H1 (cell line): ENCODE results near the gene GRIA1. TPM values are rescaled to one million over a fixed set of nuclear protein-coding genes. Genes with fewer than 3 reads are reported as not detected.

ENCODE experiments used
- CTCF ChIA-PET: fragments of 300-600 bp; sonication (Branson Sonifier 250); formaldehyde crosslinking; loops from one replicate; lab custom pipeline; 2021; ENCODE audit not compliant: partially characterized antibody; lab: Charles Lee
- POLR2A ChIA-PET: fragments of 300-600 bp; sonication (Branson Sonifier 250); formaldehyde crosslinking; loops from one replicate; lab custom pipeline; 2021; ENCODE audit warnings: inconsistent platforms; ENCODE audit not compliant: partially characterized antibody; lab: Charles Lee
- DNase-seq, 2 experiments: peaks; one replicate each; pipeline versions ENCODE4 v3.0.0 to v3.0.0-alpha.2; 2010 to 2022; ENCODE audit warnings: low spot score in 2 of 2, low read depth in 1 of 2, mixed read lengths in 1 of 2
- FAIRE-seq: peaks from 2 replicates; lab custom pipeline; 2011; peaks lifted over from hg19 to GRCh38; lab: Jason Lieb, UNC
- H2AFZ ChIP-seq: 2 replicates; pipeline ENCODE4 v1.8.1; 2012; ENCODE audit warnings: low read length, inconsistent platforms
- H2AK5ac ChIP-seq: 2 replicates; pipeline ENCODE4 v1.6.1; 2013; ENCODE audit warnings: low read depth, low read length
- H2BK120ac ChIP-seq: replicated peaks from 2 replicates; pipeline ENCODE3; 2013; ENCODE audit warnings: low read depth, low read length, inconsistent platforms
- H2BK12ac ChIP-seq: 2 replicates; pipeline ENCODE4 v1.6.1; 2013; ENCODE audit warnings: low read depth, low read length
- H2BK15ac ChIP-seq: 2 replicates; pipeline ENCODE4 v1.6.1; 2013; ENCODE audit warnings: low read length
- H2BK20ac ChIP-seq: 2 replicates; pipeline ENCODE4 v1.6.1; 2013; ENCODE audit warnings: low read length
- H2BK5ac ChIP-seq: 2 replicates; pipeline ENCODE4 v1.6.1; 2013; ENCODE audit warnings: low read depth, low read length
- H3K14ac ChIP-seq: 2 replicates; pipeline ENCODE4 v1.6.1; 2013; ENCODE audit warnings: inconsistent platforms; ENCODE audit not compliant: insufficient read length
- H3K18ac ChIP-seq: 2 replicates; pipeline ENCODE4 v1.6.1; 2013; ENCODE audit warnings: low read length; ENCODE audit errors: extremely low read depth
- H3K23ac ChIP-seq: 2 replicates; pipeline ENCODE4 v1.6.1; 2013; ENCODE audit warnings: inconsistent platforms; ENCODE audit not compliant: insufficient read length
- H3K23me2 ChIP-seq: 2 replicates; pipeline ENCODE4 v1.6.1; 2013; ENCODE audit warnings: low read depth, low read length
- H3K27ac ChIP-seq: 2 replicates; pipeline ENCODE4 v1.6.1; 2011; ENCODE audit warnings: low read depth, low read length, inconsistent platforms
- H3K27me3 ChIP-seq, 4 experiments: replicated peaks in 1 of 4; 1 replicate in 1 of 4; 2 replicates in 3 of 4; pipeline versions ENCODE4 v1.6.1 to v1.8.1; 2011 to 2013; ENCODE audit warnings: low read length in 3 of 4, mild to moderate bottlenecking in 3 of 4, inconsistent platforms in 2 of 4, mixed read lengths in 2 of 4, moderate library complexity in 1 of 4; ENCODE audit not compliant: control insufficient read depth in 3 of 4, insufficient read depth in 3 of 4; ENCODE audit errors: extremely low read depth in 1 of 4
- H3K36me3 ChIP-seq, 4 experiments: 2 replicates each; pipeline versions ENCODE4 v1.6.1 to v1.8.1; 2011 to 2013; ENCODE audit warnings: mild to moderate bottlenecking in 4 of 4, low read length in 3 of 4, moderate library complexity in 2 of 4, control low read depth in 1 of 4, inconsistent platforms in 1 of 4; ENCODE audit not compliant: insufficient read depth in 4 of 4, control insufficient read depth in 2 of 4
- H3K4ac ChIP-seq: replicated peaks from 2 replicates; pipeline ENCODE3; 2013; ENCODE audit warnings: low read length, low read depth, mixed read lengths, inconsistent platforms; ENCODE audit not compliant: insufficient read length
- H3K4me1 ChIP-seq, 4 experiments: replicated peaks in 1 of 4; 1 replicate in 1 of 4; 2 replicates in 3 of 4; pipeline versions ENCODE4 v1.6.1 to v1.8.1; 2011 to 2013; ENCODE audit warnings: low read length in 3 of 4, inconsistent platforms in 2 of 4, mixed read lengths in 1 of 4; ENCODE audit not compliant: insufficient read depth in 4 of 4, control insufficient read depth in 3 of 4
- H3K4me2 ChIP-seq, 2 experiments: 2 replicates each; pipeline versions ENCODE4 v1.6.1 to v1.8.1; 2011 to 2013; ENCODE audit warnings: low read depth in 2 of 2, low read length in 2 of 2, control low read depth in 1 of 2, inconsistent platforms in 1 of 2, mild to moderate bottlenecking in 1 of 2; ENCODE audit not compliant: insufficient read depth in 1 of 2
- H3K4me3 ChIP-seq, 4 experiments: fragments of 200-600, 300-600 bp in 1 of 4; sonication (generic), shearing (Covaris generic), sonication (Bioruptor Twin) in 1 of 4; 2 replicates each; pipeline versions ENCODE4 v1.5.1 to v1.8.1; 2011 to 2016; ENCODE audit warnings: low read length in 4 of 4, low read depth in 3 of 4, control low read depth in 2 of 4, inconsistent platforms in 2 of 4, mild to moderate bottlenecking in 2 of 4, mixed read lengths in 1 of 4, moderate library complexity in 1 of 4; ENCODE audit not compliant: insufficient read depth in 2 of 4; ENCODE audit errors: extremely low read depth in 1 of 4
- H3K56ac ChIP-seq: replicated peaks from 2 replicates; pipeline ENCODE3; 2013; ENCODE audit warnings: low read depth, mild to moderate bottlenecking, mixed read lengths, low read length, inconsistent platforms; ENCODE audit not compliant: insufficient read length
- H3K79me1 ChIP-seq: 2 replicates; pipeline ENCODE4 v1.6.1; 2013; ENCODE audit warnings: low read depth, low read length, control low read depth
- H3K79me2 ChIP-seq, 2 experiments: 2 replicates each; pipeline versions ENCODE4 v1.6.1 to v1.8.1; 2012 to 2013; ENCODE audit warnings: low read length in 2 of 2, mild to moderate bottlenecking in 2 of 2, inconsistent platforms in 1 of 2; ENCODE audit not compliant: insufficient read depth in 2 of 2, control insufficient read depth in 1 of 2
- H3K9ac ChIP-seq, 4 experiments: replicated peaks in 1 of 4; 1 replicate in 1 of 4; 2 replicates in 3 of 4; pipeline versions ENCODE4 v1.6.1 to v1.8.1; 2011 to 2013; ENCODE audit warnings: low read depth in 3 of 4, low read length in 3 of 4, control low read depth in 2 of 4, mild to moderate bottlenecking in 2 of 4, moderate library complexity in 2 of 4, inconsistent platforms in 1 of 4; ENCODE audit errors: extremely low read depth in 1 of 4
- H3K9me3 ChIP-seq, 2 experiments: 2 replicates each; pipeline versions ENCODE4 v1.6.1 to v1.8.1; 2012 to 2013; ENCODE audit warnings: mild to moderate bottlenecking in 2 of 2, moderate library complexity in 2 of 2, control low read depth in 1 of 2, inconsistent platforms in 1 of 2, low read depth in 1 of 2, low read length in 1 of 2, mixed read lengths in 1 of 2; ENCODE audit not compliant: insufficient read depth in 2 of 2
- H4K20me1 ChIP-seq, 2 experiments: replicated peaks in 1 of 2; 2 replicates each; pipeline versions ENCODE3 to v1.8.1; 2011 to 2013; ENCODE audit warnings: inconsistent platforms in 2 of 2, low read length in 2 of 2, mild to moderate bottlenecking in 1 of 2; ENCODE audit not compliant: insufficient read depth in 2 of 2, control insufficient read depth in 1 of 2
- H4K5ac ChIP-seq: 2 replicates; pipeline ENCODE4 v1.6.1; 2013; ENCODE audit warnings: low read length, low read depth, mixed read lengths, inconsistent platforms; ENCODE audit not compliant: insufficient read length
- H4K8ac ChIP-seq: 2 replicates; pipeline ENCODE4 v1.8.0; 2013; ENCODE audit warnings: mild to moderate bottlenecking, moderate library complexity, low read length, inconsistent platforms; ENCODE audit not compliant: insufficient read depth; ENCODE audit errors: extremely low read depth
- H4K91ac ChIP-seq: replicated peaks from 2 replicates; pipeline ENCODE3; 2013; ENCODE audit warnings: low read length, mixed read lengths, inconsistent platforms; ENCODE audit not compliant: insufficient read length
- BACH1 ChIP-seq: IDR thresholded peaks from 2 replicates; pipeline ENCODE4 v1.6.1; 2012; ENCODE audit warnings: low read length, improper control_type of control experiment
- BCL11A ChIP-seq, 2 experiments: IDR thresholded peaks; one replicate each; pipeline ENCODE4 v1.6.1; 2011; ENCODE audit warnings: low read depth in 2 of 2, low read length in 2 of 2, mild to moderate bottlenecking in 2 of 2
- CBX8 ChIP-seq: fragments of 300-800, 300-1000 bp; sonication (generic); IDR thresholded peaks from 2 replicates; pipeline ENCODE4 v1.7.1; 2016; ENCODE audit warnings: low read depth, low read length, borderline replicate concordance
- JUN ChIP-seq: IDR thresholded peaks from 2 replicates; pipeline ENCODE4 v1.6.1; 2011; ENCODE audit warnings: low read depth, mild to moderate bottlenecking, improper control_type of control experiment, low read length
- MAFK ChIP-seq: IDR thresholded peaks from 2 replicates; pipeline ENCODE4 v1.6.1; 2012; ENCODE audit warnings: low read depth, mild to moderate bottlenecking, improper control_type of control experiment, low read length
- PHF8 ChIP-seq: fragments of 200-600 bp; sonication (generic); conservative IDR thresholded peaks from 2 replicates; pipeline ENCODE4 v1.7.1; 2012; ENCODE audit warnings: low read depth, mild to moderate bottlenecking, inconsistent platforms, low read length, moderate library complexity
- SUZ12 ChIP-seq: fragments of 200-600 bp; sonication (generic); IDR thresholded peaks from 2 replicates; pipeline ENCODE4 v1.6.1; 2012; ENCODE audit warnings: mild to moderate bottlenecking, inconsistent platforms, low read length, moderate library complexity, mixed read lengths
- WGBS, 2 experiments: shearing (Covaris generic) in 1 of 2; methylation state at CpG; one replicate each; pipeline versions ENCODE4 v1.1.6 to v1.1.7; 2013 to 2015; ENCODE audit warnings: low lambda C conversion rate in 2 of 2, mixed read lengths in 2 of 2, inconsistent platforms in 1 of 2, low coverage in 1 of 2, missing lambda C conversion rate in 1 of 2; ENCODE audit not compliant: insufficient replicate concordance in 2 of 2, insufficient coverage in 1 of 2, insufficient read length in 1 of 2; ENCODE audit errors: extremely low coverage in 1 of 2, missing lambda C conversion rate in 1 of 2; 5-methylcytosine and 5-hydroxymethylcytosine counted together
- polyA plus RNA-seq, 7 experiments: library from polyadenylated mRNA; depleted of rRNA in 3 of 7; stranded (reverse) in 5 of 7; unstranded in 2 of 7; fragments of >200 nt in 5 of 7; fragments of 200-250 nt in 2 of 7; gene quantifications; 1 replicate in 5 of 7; 2 replicates in 1 of 7; 4 replicates in 1 of 7; pipeline versions ENCODE4 v1.2.1 to v1.2.3, GENCODE V29; 2011 to 2013; ENCODE audit warnings: missing spikeins in 2 of 7, mixed read lengths in 2 of 7
- total RNA-seq: library from RNA; stranded (reverse); fragmentation: NEBNext Ultra II Directional; extraction: Animal tissue kit (Norgen Biotek cat#: 25700); gene quantifications from 2 replicates; pipeline ENCODE4 v1.2.1, GENCODE V29; 2021

Gene GRIA1
- total and polyA plus RNA-seq, 2 of the 8 experiments (the other 6 are each of a cell fraction or from before 2014, with no cell fraction given): 0.97 to 2.5 TPM

- no peak overlapping the region for H3K27ac ChIP-seq
- H3K4ac ChIP-seq: no peak overlapping the region
- H3K56ac ChIP-seq: no peak overlapping the region
- no peaks in the 10 kb centered on the region for H3K79me2 ChIP-seq
- H3K79me1 ChIP-seq: no peaks in the 10 kb centered on the region
- H3K36me3 ChIP-seq: no peaks in the 10 kb centered on the region
- H2BK15ac ChIP-seq: no peak overlapping the region
- H3K4me2 ChIP-seq: no peak overlapping the region
- H2AFZ ChIP-seq: no peak overlapping the region
- no peaks in the 10 kb centered on the region for H4K20me1 ChIP-seq
- ChIA-PET CTCF (no interaction called here), POLR2A (no interaction called here)
- H3K27me3 ChIP-seq: no peaks in the 10 kb centered on the region; a peak in 1 of 7 replicates
- no peak overlapping the region for H4K5ac ChIP-seq
- H4K91ac ChIP-seq: no peak overlapping the region
- no peak for FAIRE-seq
- no peak overlapping the region for H2BK20ac ChIP-seq
- H2BK5ac ChIP-seq: no peak overlapping the region
- H4K8ac ChIP-seq: no peak overlapping the region
- no peak overlapping the region for H3K4me3 ChIP-seq
- no peak overlapping the region for H3K14ac ChIP-seq
- DNase-seq: no peak
- H3K9me3 ChIP-seq: no peaks in the 10 kb centered on the region
- H3K23ac ChIP-seq: no peak overlapping the region
- no peak overlapping the region for H3K9ac ChIP-seq
- no peak overlapping the region for H2BK12ac ChIP-seq
- no peaks in the 10 kb centered on the region for H3K4me1 ChIP-seq
- no peak overlapping the region for H2BK120ac ChIP-seq
- no peaks in the 10 kb centered on the region for H3K23me2 ChIP-seq
- WGBS, 2 experiments: 96% methylated on average over 1 of the region's 1 CpG; no CpG with 5 or more reads in 1 of the 2 experiments
- no peak overlapping the region for H2AK5ac ChIP-seq
- no peak overlapping the region for H3K18ac ChIP-seq
- no peak for TF ChIP-seq SUZ12
- no peak for TF ChIP-seq BCL11A (IDR thresholded peaks at IDR 0.05; ENCODE audit: low read depth in 2 of 2, low read length in 2 of 2)
- no peak for TF ChIP-seq CBX8
- TF ChIP-seq MAFK: no peak
- no peak for TF ChIP-seq PHF8
- TF ChIP-seq JUN: no peak
- no peak for TF ChIP-seq BACH1
Observed at GRCh38 chr5:153793699-153794098, 303.2 kb downstream of the GRIA1 start.
